ENCODE measurements around the gene MN1. TPM values are rescaled to one million over a fixed set of nuclear protein-coding genes. Genes with fewer than 3 reads are reported as not detected.

Gene MN1
- total and polyA plus RNA-seq, 2 experiments from 2014 or later = 1.0 to 6.8 TPM

GRCh38 chr22:27836181-27836580 is 34.6 kb upstream of the MN1 start:
- no peaks in the 10 kb centered on the region for H3K36me3 ChIP-seq (ENCODE audit: insufficient read depth)
- H3K4me1 ChIP-seq (ENCODE audit: insufficient read depth) = peaks cover 8% of the 10 kb centered on the region; the same call in 1 of the 2 replicates
- Mint-ChIP-seq H3K27me3 (ENCODE audit: insufficient read depth, low read depth, poor library complexity) (peaks cover 8% of the 10 kb centered on the region), H3K4me3 (no peak overlapping the region), H3K9me3 (peaks cover 17% of the 10 kb centered on the region; the same call in 2 of the 3 replicates), H3K36me3 (ENCODE audit: low read depth) (peaks cover 13% of the 10 kb centered on the region), H3K4me1 (peaks cover 24% of the 10 kb centered on the region), H3K27ac (0 out of 2 replicates have a peak overlapping the region, but pooled peaks have one; percentile 9)
- ATAC-seq (peak; percentile 23), DNase-seq (ENCODE audit: low spot score) (no peak)
- H3K4me3 ChIP-seq = no peak overlapping the region
- peak overlapping the region; percentile 2; the same call in 1 of the 2 replicates for H3K27ac ChIP-seq (ENCODE audit: low read depth)
- H3K27me3 ChIP-seq (ENCODE audit: insufficient read depth) = no peaks in the 10 kb centered on the region
- H3K9me2 ChIP-seq (ENCODE audit: insufficient read depth) = no peaks in the 10 kb centered on the region
- no peaks in the 10 kb centered on the region for H4K20me1 ChIP-seq (replicated peaks; ENCODE audit: insufficient read depth)
- no peaks in the 10 kb centered on the region for H3K79me2 ChIP-seq (replicated peaks; ENCODE audit: insufficient read depth)
- H2AFZ ChIP-seq = peak overlapping the region; percentile 59; the same call in 1 of the 2 replicates
- 0 out of 2 replicates have a peak overlapping the region, but pooled peaks have one; percentile 0 for H3K4me2 ChIP-seq
- H3F3A ChIP-seq (replicated peaks; ENCODE audit: low read depth) = no peaks in the 10 kb centered on the region
- TF ChIP-seq ZNF331 (CRISPR knock-in tag; IDR thresholded peaks at IDR 0.05; ENCODE audit: low read depth) (no peak), EZH2 (IDR thresholded peaks at IDR 0.05; ENCODE audit: low read depth, unreplicated experiment) (no peak), CREB1 (CRISPR knock-in tag; IDR thresholded peaks at IDR 0.05; ENCODE audit: low read depth) (no peak), NANOG (IDR thresholded peaks at IDR 0.05; ENCODE audit: borderline replicate concordance) (no peak), STAT1 (IDR thresholded peaks at IDR 0.05; ENCODE audit: unreplicated experiment) (no peak), CTCF (conservative IDR thresholded peaks at IDR 0.05; ENCODE audit: low read depth in 2 of 2) (no peak), JUNB (IDR thresholded peaks at IDR 0.05; ENCODE audit: unreplicated experiment) (no peak), ZNF114 (CRISPR knock-in tag; IDR thresholded peaks at IDR 0.05) (no peak), EZH2phosphoT487 (IDR thresholded peaks at IDR 0.05; ENCODE audit: unreplicated experiment) (no peak), POLR2AphosphoS5 (IDR thresholded peaks at IDR 0.05; ENCODE audit: low read depth) (no peak)
- TF ChIP-seq, protein P1, sequence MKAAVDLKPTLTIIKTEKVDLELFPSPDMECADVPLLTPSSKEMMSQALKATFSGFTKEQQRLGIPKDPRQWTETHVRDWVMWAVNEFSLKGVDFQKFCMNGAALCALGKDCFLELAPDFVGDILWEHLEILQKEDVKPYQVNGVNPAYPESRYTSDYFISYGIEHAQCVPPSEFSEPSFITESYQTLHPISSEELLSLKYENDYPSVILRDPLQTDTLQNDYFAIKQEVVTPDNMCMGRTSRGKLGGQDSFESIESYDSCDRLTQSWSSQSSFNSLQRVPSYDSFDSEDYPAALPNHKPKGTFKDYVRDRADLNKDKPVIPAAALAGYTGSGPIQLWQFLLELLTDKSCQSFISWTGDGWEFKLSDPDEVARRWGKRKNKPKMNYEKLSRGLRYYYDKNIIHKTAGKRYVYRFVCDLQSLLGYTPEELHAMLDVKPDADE (IDR thresholded peaks at IDR 0.05) = no peak
- TF ChIP-seq, protein P2, sequence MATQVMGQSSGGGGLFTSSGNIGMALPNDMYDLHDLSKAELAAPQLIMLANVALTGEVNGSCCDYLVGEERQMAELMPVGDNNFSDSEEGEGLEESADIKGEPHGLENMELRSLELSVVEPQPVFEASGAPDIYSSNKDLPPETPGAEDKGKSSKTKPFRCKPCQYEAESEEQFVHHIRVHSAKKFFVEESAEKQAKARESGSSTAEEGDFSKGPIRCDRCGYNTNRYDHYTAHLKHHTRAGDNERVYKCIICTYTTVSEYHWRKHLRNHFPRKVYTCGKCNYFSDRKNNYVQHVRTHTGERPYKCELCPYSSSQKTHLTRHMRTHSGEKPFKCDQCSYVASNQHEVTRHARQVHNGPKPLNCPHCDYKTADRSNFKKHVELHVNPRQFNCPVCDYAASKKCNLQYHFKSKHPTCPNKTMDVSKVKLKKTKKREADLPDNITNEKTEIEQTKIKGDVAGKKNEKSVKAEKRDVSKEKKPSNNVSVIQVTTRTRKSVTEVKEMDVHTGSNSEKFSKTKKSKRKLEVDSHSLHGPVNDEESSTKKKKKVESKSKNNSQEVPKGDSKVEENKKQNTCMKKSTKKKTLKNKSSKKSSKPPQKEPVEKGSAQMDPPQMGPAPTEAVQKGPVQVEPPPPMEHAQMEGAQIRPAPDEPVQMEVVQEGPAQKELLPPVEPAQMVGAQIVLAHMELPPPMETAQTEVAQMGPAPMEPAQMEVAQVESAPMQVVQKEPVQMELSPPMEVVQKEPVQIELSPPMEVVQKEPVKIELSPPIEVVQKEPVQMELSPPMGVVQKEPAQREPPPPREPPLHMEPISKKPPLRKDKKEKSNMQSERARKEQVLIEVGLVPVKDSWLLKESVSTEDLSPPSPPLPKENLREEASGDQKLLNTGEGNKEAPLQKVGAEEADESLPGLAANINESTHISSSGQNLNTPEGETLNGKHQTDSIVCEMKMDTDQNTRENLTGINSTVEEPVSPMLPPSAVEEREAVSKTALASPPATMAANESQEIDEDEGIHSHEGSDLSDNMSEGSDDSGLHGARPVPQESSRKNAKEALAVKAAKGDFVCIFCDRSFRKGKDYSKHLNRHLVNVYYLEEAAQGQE (IDR thresholded peaks at IDR 0.05; ENCODE audit: unreplicated experiment) = no peak
- TF ChIP-seq, protein P3, sequence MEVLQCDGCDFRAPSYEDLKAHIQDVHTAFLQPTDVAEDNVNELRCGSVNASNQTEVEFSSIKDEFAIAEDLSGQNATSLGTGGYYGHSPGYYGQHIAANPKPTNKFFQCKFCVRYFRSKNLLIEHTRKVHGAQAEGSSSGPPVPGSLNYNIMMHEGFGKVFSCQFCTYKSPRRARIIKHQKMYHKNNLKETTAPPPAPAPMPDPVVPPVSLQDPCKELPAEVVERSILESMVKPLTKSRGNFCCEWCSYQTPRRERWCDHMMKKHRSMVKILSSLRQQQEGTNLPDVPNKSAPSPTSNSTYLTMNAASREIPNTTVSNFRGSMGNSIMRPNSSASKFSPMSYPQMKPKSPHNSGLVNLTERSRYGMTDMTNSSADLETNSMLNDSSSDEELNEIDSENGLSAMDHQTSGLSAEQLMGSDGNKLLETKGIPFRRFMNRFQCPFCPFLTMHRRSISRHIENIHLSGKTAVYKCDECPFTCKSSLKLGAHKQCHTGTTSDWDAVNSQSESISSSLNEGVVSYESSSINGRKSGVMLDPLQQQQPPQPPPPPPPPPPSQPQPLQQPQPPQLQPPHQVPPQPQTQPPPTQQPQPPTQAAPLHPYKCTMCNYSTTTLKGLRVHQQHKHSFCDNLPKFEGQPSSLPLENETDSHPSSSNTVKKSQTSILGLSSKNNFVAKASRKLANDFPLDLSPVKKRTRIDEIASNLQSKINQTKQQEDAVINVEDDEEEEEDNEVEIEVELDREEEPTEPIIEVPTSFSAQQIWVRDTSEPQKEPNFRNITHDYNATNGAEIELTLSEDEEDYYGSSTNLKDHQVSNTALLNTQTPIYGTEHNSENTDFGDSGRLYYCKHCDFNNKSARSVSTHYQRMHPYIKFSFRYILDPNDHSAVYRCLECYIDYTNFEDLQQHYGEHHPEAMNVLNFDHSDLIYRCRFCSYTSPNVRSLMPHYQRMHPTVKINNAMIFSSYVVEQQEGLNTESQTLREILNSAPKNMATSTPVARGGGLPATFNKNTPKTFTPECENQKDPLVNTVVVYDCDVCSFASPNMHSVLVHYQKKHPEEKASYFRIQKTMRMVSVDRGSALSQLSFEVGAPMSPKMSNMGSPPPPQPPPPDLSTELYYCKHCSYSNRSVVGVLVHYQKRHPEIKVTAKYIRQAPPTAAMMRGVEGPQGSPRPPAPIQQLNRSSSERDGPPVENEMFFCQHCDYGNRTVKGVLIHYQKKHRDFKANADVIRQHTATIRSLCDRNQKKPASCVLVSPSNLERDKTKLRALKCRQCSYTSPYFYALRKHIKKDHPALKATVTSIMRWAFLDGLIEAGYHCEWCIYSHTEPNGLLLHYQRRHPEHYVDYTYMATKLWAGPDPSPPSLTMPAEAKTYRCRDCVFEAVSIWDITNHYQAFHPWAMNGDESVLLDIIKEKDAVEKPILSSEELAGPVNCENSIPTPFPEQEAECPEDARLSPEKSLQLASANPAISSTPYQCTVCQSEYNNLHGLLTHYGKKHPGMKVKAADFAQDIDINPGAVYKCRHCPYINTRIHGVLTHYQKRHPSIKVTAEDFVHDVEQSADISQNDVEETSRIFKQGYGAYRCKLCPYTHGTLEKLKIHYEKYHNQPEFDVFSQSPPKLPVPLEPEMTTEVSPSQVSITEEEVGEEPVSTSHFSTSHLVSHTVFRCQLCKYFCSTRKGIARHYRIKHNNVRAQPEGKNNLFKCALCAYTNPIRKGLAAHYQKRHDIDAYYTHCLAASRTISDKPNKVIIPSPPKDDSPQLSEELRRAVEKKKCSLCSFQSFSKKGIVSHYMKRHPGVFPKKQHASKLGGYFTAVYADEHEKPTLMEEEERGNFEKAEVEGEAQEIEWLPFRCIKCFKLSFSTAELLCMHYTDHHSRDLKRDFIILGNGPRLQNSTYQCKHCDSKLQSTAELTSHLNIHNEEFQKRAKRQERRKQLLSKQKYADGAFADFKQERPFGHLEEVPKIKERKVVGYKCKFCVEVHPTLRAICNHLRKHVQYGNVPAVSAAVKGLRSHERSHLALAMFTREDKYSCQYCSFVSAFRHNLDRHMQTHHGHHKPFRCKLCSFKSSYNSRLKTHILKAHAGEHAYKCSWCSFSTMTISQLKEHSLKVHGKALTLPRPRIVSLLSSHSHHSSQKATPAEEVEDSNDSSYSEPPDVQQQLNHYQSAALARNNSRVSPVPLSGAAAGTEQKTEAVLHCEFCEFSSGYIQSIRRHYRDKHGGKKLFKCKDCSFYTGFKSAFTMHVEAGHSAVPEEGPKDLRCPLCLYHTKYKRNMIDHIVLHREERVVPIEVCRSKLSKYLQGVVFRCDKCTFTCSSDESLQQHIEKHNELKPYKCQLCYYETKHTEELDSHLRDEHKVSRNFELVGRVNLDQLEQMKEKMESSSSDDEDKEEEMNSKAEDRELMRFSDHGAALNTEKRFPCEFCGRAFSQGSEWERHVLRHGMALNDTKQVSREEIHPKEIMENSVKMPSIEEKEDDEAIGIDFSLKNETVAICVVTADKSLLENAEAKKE (CRISPR knock-in tag; IDR thresholded peaks at IDR 0.05) = no peak
